ENCODE results near the gene AK6.

DNA sequence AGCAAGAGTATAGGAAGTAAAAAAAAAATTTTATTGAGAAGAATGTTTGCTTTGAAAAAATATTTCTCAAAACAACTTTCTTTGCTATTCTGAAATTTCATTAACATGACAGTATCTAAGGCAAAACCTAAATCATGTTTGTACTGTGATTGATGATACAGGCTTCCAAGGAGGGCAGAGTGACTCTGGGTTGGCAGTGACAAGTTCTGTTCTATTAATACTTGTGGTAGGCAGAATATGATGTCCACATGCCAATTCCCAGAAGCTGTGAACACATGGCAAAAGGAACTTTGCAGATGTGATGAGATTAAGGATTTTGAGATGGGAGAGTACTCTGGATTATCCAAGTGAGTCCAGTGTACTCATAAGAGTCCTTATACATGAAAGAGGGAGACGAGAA, 53.3 kb downstream of the AK6 start:
- TF ChIP-seq POLR2A (IDR thresholded peaks at IDR 0.05; ENCODE audit: low read depth, low read length) = no peak
- no peak for TF ChIP-seq TAF1 (IDR thresholded peaks at IDR 0.05; ENCODE audit: borderline replicate concordance, low read depth, low read length)
